Measurements from ENCODE around the gene C16orf96.
"Not testable (repeated sequence)": the region's sequence is repeated elsewhere in the genome, so short reads cannot be mapped to it uniquely, and the experiment has no call there.

Gene C16orf96

DNA sequence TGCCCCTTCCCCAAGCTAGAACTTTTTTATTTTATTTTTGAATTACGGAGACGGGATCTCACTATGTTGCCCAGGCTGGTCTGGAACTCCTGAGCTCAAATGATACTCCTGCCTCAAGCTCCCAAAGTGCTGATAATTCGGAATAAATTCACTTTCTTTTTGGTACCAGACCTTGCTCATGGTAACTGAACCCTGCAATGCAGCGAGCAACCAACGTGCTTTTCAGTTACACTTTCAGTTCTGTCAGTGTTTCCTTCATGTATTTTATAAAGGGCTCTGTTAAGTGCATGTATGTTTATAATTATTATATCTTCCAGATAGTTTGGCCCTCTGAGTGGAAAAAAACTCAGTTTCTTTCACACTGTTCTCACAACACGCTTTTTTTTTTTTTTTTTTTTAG lies 13.9 kb downstream of the C16orf96 start:
- DNase-seq = no peak

DNA sequence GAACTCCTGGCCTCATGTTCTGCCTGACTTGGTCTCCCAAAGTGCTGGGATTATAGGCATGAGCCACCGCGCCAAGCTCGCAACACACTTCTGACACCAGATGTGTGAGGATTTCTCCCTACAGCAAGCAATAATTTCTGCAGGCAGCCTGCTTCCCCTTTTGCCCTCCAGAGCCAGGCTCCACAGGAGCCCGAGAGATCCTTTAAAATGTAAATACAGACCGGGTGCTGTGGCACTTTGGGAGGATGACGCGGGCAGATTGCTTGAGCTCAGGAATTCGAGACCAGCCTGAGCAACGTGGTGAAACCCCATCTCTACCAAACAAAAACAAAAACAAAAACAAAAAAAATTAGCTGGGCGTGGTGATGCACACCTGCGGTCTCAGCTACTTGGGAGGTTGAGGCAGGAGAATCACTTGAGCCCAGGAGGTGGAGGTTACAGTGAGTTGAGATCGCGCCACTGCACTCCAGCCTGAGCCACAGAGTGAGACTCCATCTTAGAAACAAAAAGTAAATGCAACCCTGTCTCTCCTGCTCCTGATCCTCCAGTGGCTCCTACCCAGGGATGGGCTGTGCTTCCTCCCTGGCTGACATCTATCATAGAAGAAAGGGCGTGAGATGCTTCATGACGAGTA lies 14.7 kb downstream of the C16orf96 start:
- no peak for DNase-seq

- DNase-seq = no peak
Measured at GRCh38 chr16:4572715-4573114, 16.6 kb downstream of the C16orf96 start.

DNA sequence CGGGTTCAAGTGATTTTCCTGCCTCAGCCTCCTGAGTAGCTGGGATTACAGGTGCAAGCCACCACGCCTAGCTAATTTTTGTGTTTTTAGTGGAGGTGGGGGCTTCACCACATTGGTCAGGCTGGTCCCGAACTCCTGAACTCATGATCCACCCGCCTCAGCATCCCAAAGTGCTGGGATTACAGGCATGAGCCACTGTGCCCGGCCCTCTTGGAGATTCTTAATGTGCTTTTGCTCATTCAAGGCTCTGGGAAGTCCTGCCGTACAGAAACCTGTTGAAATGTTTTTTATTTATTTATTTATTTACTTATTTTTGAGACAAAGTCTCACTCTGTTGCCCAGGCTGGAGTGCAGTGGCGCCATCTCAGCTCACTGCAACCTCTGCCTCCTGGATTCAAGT lies 17.8 kb downstream of the C16orf96 start:
- not testable (repeated sequence) for DNase-seq

DNA sequence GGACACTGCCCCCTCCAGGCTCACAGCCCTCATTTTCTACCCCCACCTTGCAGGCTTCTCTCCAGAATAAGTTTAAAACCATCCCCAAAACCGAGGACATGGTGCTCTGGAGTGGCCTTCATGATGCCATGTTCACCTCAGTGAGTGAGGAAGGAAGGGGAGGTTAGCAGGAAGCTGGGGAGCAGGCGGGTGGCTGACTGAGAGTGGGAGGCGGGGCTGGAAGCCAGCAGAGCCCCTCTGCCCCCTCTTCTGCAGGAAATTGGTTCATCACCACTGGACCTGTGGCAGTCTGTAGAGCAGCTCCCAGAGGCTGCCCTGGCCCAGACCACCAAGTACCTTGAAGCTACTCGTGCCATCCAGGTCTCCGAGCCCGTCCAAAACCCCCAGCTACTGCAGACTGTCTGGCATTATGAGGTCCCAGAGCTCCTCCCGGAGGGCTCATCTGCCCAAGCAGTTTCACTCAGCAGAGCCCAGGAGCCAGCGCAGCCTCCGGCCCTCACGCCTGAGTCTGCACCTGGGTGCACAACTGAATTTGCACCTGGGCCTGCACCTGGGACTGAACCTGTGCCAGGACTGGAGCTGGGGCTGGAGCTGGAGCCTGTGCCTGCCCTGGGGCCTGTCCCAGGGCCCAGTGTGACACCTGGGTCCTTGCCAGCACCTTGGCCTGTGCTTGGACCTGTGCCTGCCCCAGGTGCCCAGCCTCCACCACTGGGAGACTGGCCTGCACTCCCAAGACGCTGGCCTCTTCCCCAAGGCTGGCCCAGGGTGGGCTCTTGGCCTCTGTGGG lies 19.0 kb downstream of the C16orf96 start:
- DNase-seq = no peak

DNA sequence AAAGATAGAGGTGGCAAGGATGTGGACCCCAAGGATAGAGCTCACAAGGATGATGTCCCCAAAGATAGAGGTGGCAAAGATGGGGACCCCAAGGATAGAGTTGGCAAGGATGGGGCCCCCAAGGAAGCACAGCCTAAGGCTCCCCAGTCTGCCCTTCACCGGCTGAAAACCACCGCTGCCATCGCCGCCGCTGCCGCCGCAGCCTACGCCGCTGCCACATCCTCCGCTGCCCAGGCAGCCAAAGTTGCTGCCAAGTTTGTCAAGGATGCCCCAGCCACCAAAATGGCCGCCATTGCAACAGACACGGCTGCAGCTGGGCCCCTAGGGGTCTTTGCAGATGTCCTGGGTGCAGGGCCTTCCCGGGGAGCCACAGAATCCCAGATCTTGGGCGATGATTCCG lies 19.9 kb downstream of the C16orf96 start:
- DNase-seq = no peak

DNA sequence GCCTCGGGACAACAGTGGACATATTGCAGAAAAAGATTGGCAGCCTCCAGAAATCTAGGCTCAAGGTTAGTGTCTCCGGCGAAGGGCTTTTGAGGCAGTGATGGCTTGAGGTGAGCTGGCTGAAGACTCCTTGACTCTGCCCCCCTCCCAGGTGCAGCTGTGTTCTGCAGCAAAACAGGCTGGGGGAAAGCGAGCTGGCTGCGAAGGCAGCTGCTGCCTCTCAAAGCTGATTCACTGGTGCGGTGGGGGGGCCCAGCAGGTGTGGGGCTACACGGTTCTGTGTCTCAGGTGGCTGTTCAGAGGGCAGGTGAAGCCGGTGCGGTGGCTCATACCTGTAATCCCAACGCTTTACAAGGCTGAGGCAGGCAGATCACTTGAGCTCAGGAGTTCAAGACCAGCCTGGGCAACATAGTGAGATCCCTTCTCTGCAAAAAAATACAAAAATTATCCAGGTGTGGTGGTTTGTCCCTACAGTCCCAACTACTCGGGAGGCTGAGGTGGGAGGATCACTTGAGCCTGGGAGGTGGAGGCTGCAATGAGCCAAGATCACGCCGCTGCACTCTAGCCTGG lies 22.9 kb downstream of the C16orf96 start:
- no peak for DNase-seq

DNA sequence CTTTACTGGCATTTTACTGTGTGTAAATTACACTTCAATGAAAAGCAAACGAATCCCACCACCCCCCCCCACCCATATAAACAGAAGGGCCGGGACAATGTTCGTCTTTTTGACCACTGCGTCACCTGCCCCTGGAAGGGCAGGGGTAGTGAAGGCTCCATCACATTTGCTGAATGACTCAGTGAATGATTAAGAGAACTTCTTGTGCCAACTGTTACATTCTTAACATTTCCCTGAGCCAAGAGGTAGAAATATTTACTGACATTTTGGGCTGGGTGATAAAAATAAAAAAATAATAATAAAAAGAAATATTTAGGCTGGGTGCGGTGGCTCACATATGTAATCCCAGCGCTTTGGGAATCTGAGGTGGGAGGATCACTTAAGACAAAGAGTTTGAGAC lies 24.1 kb downstream of the C16orf96 start:
- DNase-seq = no peak

GRCh38 chr16:4583906-4584305 lies 27.8 kb downstream of the C16orf96 start:
- no peak for DNase-seq

GRCh38 chr16:4586291-4586690 lies 30.2 kb downstream of the C16orf96 start:
- no peak for DNase-seq

DNA sequence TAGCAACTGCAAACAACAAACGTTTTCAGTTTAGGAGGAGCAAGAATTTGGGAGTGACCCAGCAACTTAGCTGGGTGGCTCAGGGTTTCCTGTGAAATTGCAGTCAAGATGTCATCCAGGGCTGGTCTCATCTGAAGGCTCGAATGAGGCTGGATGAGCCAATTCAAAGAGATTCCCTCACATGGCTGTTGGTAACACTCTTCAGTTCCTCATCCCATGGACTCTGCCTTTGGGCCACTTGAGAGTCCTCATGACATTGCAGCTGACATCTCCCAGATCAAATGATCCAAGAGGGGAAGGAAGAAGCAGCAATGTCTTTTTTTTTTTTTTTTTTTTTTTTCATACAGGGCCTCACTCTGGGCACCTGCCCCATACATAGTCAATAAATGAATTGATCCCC lies 32.2 kb downstream of the C16orf96 start:
- no peak for DNase-seq

GRCh38 chr16:4588961-4589360 lies 32.8 kb downstream of the C16orf96 start:
- no peak for DNase-seq

GRCh38 chr16:4591191-4591590 lies 35.1 kb downstream of the C16orf96 start:
- DNase-seq = no peak

- DNase-seq = no peak
Measured at GRCh38 chr16:4591706-4592470, 35.7 kb downstream of the C16orf96 start.

DNA sequence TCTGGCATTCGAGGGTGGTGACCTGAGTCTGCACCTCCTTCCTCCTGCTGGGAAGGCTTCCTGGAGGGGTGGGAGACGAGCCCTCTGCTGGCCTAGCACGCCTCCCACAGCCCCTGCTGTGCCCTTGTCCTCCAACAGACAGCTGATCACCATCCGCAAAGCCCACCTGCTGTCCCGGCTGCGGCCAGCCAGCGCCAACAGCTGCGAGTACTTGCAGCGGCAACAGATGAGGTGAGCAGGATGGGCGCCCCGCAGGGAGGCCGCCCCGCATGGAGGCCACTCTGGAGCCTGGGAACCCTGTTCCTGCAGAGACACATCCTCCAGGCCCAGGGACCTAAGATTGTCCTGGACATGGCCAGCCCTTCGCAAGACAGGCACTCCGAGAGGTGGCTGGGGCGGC lies 36.9 kb downstream of the C16orf96 start:
- no peak for DNase-seq

- no peak for DNase-seq
Measured at GRCh38 chr16:4594433-4595410, 38.6 kb downstream of the C16orf96 start.

GRCh38 chr16:4597174-4597573 lies 41.0 kb downstream of the C16orf96 start:
- no peak for DNase-seq

DNA sequence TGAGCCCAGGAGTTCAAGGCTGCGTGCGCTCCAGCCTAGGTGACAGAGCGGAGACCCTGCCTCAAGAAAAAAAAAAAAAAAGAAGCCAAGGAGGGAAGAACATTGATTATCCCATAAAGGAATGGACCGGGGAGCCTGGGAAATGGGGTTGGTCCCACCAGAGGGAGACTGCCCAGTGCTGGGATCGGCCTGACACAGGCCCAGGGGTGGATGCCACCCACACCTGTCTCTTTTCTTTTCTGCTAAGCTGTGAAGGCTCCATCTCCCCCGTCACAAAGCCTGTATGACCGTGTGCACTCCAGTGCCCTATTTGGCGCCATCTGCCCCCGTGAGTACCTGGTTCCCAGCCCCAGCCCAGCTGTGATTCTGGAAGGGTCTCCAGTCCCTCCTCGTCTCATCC lies 42.9 kb downstream of the C16orf96 start:
- DNase-seq = no peak

DNA sequence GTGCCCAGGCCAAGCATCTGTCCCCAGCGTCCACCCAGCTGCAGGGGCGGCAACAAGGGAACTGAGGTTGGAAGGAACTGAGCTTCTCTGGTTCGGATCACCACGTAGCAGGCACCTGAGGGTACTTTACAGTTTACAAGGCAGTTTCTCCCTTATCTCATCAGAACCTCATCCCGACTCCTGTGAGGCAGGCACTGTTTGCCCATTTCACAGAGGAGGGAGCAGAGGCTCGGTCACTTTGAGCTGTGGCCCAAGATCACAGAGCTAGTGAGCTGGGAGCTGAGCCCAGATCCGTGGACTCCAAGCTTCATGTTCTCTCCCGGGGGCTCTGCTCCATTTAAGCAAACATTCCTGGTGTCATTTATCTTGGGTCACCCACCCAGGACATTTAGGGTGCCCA lies 43.4 kb downstream of the C16orf96 start:
- no peak for DNase-seq

GRCh38 chr16:4601036-4601863 lies 45.1 kb downstream of the C16orf96 start:
- DNase-seq = no peak

DNA sequence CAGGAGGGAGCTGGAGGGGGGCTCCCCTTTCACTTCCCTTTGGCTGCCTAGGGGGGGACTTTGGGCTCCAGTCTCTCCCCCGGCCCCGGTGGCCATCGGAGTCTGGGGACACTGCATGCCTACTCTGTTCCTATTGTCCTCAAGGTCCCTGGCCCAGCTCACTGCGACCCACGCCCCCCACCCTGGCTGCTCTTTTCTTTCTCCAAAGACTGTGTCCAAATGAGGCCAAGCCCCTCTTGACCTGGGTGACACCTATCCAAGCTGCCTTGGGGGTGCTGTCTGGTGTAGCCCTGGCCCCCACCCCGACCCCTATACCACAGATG lies 45.7 kb downstream of the C16orf96 start:
- no peak for DNase-seq

- DNase-seq = no peak
Measured at GRCh38 chr16:4602331-4602730, 46.2 kb downstream of the C16orf96 start.

Measured in activated effector memory CD4-positive, alpha-beta T cell treated with anti-CD3 and anti-CD28 coated beads, Interleukin-2, amount 50 U/mL, for 16 hours (primary cell).